ENCODE results near the gene HDAC4. TPM values are rescaled to one million over a fixed set of nuclear protein-coding genes. Genes with fewer than 3 reads are reported as not detected.

Gene HDAC4
- polyA plus RNA-seq, 3 donors = 4.4 to 10.9 (median 5.6) TPM

- WGBS, 3 donors = 63 to 90% (median 86%) methylated on average over 19 of the region's 19 CpGs
- no peak overlapping the region for H3K27ac ChIP-seq (ENCODE audit: low read depth, low read length)
Observed at GRCh38 chr2:239109041-239109927, 291.5 kb downstream of the HDAC4 start.

DNA sequence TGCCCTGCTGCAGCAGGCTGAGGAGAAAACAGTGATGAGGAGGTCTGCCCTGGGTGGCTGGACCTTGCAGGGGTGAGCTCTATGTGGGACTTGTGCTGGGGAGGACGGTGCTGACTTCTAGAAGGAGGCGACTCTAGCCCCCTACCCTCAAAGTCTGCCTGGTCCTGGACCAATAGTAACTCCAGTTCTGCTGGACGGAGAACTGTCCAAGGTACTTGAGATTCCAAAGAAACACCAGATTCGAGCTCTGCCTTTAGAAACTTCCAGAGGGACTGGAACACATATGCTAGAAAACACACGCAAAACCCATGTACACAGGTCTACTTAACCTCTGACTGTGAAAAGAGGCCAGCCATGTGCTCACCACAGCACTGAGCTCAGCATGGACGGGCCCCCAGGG lies 292.4 kb downstream of the HDAC4 start:
- 77 to 85% (median 80%) methylated on average over 6 of the region's 6 CpGs for WGBS, 3 donors
- H3K27ac ChIP-seq (ENCODE audit: low read depth, low read length) = no peak overlapping the region

DNA sequence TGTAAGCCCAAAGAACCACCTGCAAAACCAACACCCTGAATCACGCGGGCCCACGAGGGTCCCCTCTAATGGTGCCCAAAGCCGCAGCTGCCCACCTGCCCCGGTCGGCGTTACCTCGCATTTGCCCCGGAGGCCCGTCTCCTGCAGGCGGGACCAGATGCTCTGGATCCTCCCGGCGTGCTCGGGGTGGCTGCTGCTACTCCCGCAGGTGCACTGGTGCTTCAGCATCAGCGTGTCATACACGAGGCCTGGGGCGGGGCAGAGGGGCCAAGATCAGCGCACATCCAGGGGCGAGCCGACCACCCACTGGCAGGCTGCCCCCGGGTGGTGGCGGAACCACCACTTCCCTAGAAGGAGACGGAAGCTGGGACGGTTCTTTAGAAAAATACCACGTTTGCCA lies 292.9 kb downstream of the HDAC4 start:
- H3K27ac ChIP-seq (ENCODE audit: low read depth, low read length) = no peak overlapping the region

DNA sequence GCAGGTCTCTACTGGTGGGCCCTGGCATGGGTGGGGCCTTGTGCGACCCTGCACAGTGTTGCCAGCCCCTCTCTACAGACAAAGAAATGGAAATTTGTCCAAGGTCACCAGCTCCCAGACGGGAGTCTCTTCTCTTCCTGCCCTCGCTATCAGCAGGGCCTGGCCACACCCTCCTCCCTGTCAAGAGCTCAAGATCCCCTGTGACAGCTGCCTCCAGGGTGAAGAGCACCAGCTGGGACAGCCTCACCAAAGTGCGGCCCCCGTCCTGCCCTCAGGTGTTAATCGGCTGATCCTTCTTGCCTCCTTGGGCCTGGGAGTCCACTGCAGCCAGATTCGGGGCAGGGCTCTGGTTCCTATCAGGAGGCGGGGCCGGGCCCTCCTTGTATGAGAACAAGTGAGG lies 293.9 kb downstream of the HDAC4 start:
- WGBS, 3 donors = 76 to 91% (median 83%) methylated on average over 9 of the region's 9 CpGs
- H3K27ac ChIP-seq (ENCODE audit: low read depth, low read length) = no peak overlapping the region

More for the DNA sequence above, 292.9 kb downstream of the HDAC4 start:
- 91 to 95% (median 93%) methylated on average over 26 of the region's 26 CpGs for whole genome bisulfite sequencing, 3 donors

- H3K27ac ChIP-seq (ENCODE audit: low read depth, low read length) = no peak overlapping the region
- 63 to 71% (median 69%) methylated on average over 11 of the region's 11 CpGs for whole genome bisulfite sequencing, 3 donors
Observed at GRCh38 chr2:239106314-239106908, 294.4 kb downstream of the HDAC4 start.

DNA sequence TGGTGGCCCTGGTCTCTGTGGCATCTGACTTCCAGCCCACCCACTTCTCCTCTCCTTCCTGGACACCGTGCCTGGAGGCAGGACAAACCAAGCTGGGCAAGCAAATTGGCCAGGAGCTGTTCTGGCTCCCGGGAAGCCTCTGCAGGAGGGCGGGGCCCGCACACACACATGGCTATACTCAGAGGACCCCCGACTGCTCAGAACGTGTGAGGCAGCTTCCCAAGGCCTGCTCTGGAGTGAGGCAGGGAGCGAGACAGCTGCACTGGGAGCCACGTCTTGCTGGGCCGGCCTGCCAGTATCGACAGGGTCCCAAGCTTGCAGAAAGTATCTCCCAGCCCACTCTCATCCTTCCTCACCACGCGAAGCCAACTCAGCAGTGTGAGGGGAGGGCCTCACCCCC lies 295.6 kb downstream of the HDAC4 start:
- WGBS, 3 donors = 78 to 87% (median 78%) methylated on average over 12 of the region's 12 CpGs
- no peak overlapping the region for H3K27ac ChIP-seq (ENCODE audit: low read depth, low read length)

DNA sequence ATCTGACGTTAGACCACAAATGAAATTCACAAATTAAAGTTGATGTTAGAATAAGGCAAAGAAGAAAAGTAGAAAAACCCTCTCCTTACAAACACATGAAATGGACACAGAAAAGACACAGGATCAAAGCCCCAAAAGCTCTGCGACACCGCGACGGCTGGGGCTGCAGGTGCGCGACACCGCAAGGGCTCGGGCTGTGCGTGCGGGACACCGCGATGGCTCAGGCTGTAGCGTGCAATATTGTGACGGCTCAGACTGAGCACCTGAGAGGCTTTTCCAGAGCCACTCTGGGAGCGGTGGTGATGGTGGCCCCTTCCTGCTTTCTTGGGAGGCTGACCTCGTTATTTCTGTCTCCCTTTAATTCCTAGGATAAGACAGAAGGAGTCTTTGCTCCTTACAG lies 296.0 kb downstream of the HDAC4 start:
- WGBS, 3 donors = 96 to 97% (median 96%) methylated on average over 17 of the region's 17 CpGs

DNA sequence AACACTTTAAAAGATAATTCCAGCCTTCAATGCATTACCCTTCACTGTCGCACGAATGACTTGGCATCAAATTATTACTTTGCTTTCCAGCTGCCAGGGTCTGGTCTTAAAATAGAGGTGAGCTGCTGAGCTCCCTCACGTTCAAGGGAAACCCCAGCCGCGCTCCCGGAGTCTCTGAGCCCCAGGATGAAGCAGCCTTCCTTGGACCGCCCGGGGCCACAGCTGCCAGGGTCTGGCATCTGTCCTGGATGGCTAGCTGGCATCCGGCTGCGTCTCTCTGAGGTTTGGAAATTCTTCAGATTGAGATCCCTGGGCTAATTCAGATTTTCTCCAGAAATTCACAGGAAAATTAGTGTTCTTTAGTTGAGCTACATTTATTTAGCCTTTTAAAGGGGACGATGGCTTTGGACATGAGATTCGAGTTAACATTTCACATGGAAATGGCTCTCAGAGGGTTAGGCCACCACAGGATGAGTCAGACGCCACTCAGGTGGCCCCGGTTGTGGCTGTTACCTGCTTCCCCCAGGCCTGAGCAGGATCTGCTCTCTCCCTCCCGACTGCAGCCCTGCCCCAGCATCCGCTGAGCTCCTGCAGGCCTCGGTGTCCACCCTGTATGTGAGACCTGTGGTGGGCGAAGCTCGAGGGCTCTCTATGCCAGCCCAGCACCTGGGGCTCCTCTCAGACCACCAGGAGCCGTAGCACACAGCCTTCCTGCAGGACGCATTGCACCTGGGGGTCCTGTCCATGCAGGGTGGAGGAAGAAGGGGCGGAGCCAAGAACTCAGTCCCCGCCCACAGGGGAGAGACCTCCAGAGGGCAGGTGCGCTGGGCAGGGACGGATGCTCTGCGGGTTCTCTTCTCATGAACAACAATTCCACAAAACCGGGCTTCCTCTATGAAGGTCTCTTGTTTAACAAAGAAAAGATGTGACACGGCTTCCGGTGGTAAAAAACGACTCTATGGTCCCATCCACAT lies 297.4 kb downstream of the HDAC4 start:
- no peak overlapping the region for H3K27ac ChIP-seq (ENCODE audit: low read depth, low read length)
- 93 to 94% (median 93%) methylated on average over 30 of the region's 30 CpGs for WGBS, 3 donors

More for the DNA sequence above, 296.0 kb downstream of the HDAC4 start:
- no peak overlapping the region for H3K27ac ChIP-seq (ENCODE audit: low read depth, low read length)

DNA sequence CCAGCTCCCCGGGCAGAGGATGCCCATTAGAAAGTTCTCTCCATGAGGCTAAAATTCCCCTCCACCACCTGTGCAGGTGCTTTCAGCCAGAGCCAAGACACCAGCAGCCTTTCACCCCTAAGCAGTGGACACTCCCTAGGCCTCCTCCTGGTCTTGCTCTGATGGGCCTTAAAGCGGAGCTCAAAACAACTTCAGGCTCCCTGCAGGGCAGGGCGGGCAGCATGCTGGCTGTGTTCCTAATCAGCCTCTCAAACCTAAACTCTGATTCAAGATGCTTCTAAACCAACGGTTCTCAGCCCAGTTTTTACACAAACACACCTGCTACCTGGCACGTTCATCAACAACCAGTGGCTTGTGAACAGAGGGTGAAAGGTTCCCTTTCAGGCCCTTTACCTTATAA lies 298.6 kb downstream of the HDAC4 start:
- 90 to 93% (median 91%) methylated on average over 5 of the region's 5 CpGs for WGBS, 3 donors
- no peak overlapping the region for H3K27ac ChIP-seq (ENCODE audit: low read depth, low read length)

- H3K27ac ChIP-seq (ENCODE audit: low read depth, low read length) = no peak overlapping the region
- WGBS, 3 donors = 94 to 97% (median 94%) methylated on average over 20 to 24 of the region's 24 CpGs
Observed at GRCh38 chr2:239101807-239102206, 299.0 kb downstream of the HDAC4 start.

GRCh38 chr2:239101071-239101470 lies 299.7 kb downstream of the HDAC4 start:
- H3K27ac ChIP-seq (ENCODE audit: low read depth, low read length) = no peak overlapping the region
- 95 to 97% (median 96%) methylated on average over 15 of the region's 15 CpGs for WGBS, 3 donors

GRCh38 chr2:239099474-239099873 lies 301.3 kb downstream of the HDAC4 start:
- H3K27ac ChIP-seq (ENCODE audit: low read depth, low read length) = no peak overlapping the region
- 94 to 95% (median 94%) methylated on average over 15 of the region's 15 CpGs for WGBS, 3 donors

GRCh38 chr2:239098288-239098970 lies 302.4 kb downstream of the HDAC4 start:
- whole genome bisulfite sequencing, 3 donors = 79 to 82% (median 81%) methylated on average over 20 of the region's 20 CpGs
- no peak overlapping the region for H3K27ac ChIP-seq (ENCODE audit: low read depth, low read length)

- H3K27ac ChIP-seq (ENCODE audit: low read depth, low read length) = no peak overlapping the region
- 68 to 95% (median 87%) methylated on average over 11 to 12 of the region's 12 CpGs for WGBS, 3 donors
Observed at GRCh38 chr2:239097428-239097696, 303.5 kb downstream of the HDAC4 start.

DNA sequence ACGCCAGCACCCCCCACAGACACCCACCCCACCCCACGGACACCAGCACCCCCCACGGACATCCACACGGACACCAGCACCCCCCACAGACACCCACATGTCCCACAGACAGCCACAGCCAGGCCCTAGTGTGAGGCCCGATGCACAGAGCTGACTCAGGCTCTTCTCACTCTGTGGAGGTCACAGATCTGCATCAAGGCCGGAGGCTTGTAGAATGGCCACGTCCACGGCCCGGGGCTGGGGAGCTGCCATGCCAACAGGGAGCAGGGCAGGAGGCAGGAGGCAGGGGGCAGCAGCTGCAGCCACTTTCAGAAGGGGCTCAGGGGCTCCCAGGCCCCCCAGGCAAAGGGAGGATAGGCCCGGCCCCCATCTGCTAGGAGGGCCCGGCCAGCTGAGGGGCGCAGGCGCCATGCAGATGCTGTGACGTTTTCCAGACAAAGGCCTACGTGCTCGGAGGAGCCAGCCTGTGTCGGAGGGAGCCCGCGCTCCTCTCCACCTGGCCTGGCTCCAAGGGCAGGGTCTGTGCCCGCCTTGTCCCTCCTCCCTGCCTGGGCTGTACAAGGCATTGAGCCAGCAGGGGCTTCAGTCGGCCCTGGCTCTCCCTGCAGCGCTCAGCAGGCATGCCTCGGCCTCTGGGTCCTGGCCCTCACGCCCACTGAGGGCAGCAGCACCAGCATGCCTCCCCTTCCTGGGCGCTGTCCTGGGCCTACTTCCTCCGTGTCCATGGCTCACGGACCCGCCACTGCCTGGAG lies 304.0 kb downstream of the HDAC4 start:
- H3K27ac ChIP-seq (ENCODE audit: low read depth, low read length) = no peak overlapping the region
- WGBS, 3 donors = 87 to 91% (median 89%) methylated on average over 25 to 28 of the region's 28 CpGs

DNA sequence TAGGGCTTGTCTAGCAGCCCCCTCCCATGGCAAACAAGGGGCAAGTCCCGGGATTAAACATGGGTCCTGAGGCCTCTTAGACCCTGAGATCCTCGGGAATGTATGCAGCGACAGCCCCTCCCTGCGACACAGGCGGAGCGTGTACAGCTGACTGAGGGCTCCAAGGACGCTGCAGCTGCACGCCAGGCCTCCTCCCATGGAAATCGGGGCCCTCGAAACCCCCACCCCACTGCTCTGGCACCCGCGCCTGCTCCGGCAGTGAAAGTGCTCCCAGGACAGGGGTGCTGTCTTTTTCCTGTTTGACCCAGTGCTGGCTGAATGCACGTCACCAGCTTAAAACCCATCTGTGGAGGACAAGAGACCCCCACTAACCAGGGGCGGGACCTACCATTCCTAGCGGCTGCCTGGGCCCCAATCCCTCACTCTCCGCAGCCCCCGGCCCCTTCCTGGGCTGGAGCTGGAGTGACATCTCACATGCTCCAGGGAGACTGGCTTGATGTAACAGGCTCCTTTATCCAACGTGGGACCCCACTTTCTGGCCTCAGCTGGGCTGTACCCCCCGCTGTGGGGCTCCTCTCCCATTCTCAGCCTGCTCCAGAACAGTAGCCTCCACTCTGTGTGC lies 305.2 kb downstream of the HDAC4 start:
- WGBS, 3 donors = 85 to 94% (median 92%) methylated on average over 20 of the region's 20 CpGs
- H3K27ac ChIP-seq (ENCODE audit: low read depth, low read length) = no peak overlapping the region

GRCh38 chr2:239094867-239095266 lies 306.0 kb downstream of the HDAC4 start:
- H3K27ac ChIP-seq (ENCODE audit: low read depth, low read length) = no peak overlapping the region
- WGBS, 3 donors = 88 to 90% (median 90%) methylated on average over 17 of the region's 17 CpGs
